GM12878 (cell line): ENCODE data around the gene TOE1. TPM values are rescaled to one million over a fixed set of nuclear protein-coding genes. Genes with fewer than 3 reads are reported as not detected.

Source experiments
- ATAC-seq: fragments of 200-7000 bp; cut with Tn5 transposase; 3 replicates; pipeline ENCODE4 v1.9.1; 2020; ENCODE audit warnings: mild to moderate bottlenecking, moderate library complexity
- BruUV-seq: library from RNA; stranded (reverse); fragments of 400-500 nt; replicated peaks from 2 replicates; lab custom pipeline; 2021; lab: Mats Ljungman, UMichigan
- CTCF ChIA-PET: fragments of 300-600 bp; sonication (Branson Sonifier 250); formaldehyde crosslinking; extraction: SDS; loops from one replicate; lab custom pipeline; 2021; ENCODE audit warnings: inconsistent platforms; lab: Yijun Ruan, JAX
- POLR2A ChIA-PET: fragments of 350-600 bp; formaldehyde crosslinking; extraction: SDS; loops from one replicate; lab custom pipeline; 2021; ENCODE audit warnings: inconsistent platforms; lab: Charles Lee
- RAD21 ChIA-PET: fragments of 300-600 bp; sonication (Branson Sonifier 250); formaldehyde crosslinking; loops from one replicate; lab custom pipeline; 2023; ENCODE audit warnings: antibody characterized with exemption; ENCODE audit not compliant: unreplicated experiment; lab: Charles Lee
- SMC1A ChIA-PET: fragments of 300-600 bp; sonication (Branson Sonifier 250); formaldehyde crosslinking; loops from one replicate; lab custom pipeline; 2023; ENCODE audit not compliant: unreplicated experiment, uncharacterized antibody; lab: Charles Lee
- DNase-seq: peaks from one replicate; pipeline ENCODE4 v3.0.0-alpha.2; 2011; ENCODE audit warnings: low read depth, low spot score
- FAIRE-seq: peaks from 3 replicates; lab custom pipeline; 2011; peaks lifted over from hg19 to GRCh38; lab: Jason Lieb, UNC
- H2AFZ ChIP-seq: 2 replicates; pipeline ENCODE4 v1.6.0; 2011; ENCODE audit warnings: low read depth, low read length, control low read depth; ENCODE audit not compliant: control insufficient read depth
- H3K27ac ChIP-seq: 2 replicates; pipeline ENCODE4 v1.5.1; 2011; ENCODE audit warnings: control low read depth; ENCODE audit not compliant: control insufficient read depth, insufficient read depth
- H3K27me3 ChIP-seq, 2 experiments: replicated peaks in 1 of 2; 2 replicates each; pipeline versions ENCODE4 v1.6.0 to v1.6.1; 2011; ENCODE audit warnings: low read length in 1 of 2; ENCODE audit not compliant: control insufficient read depth in 2 of 2, insufficient read depth in 2 of 2
- H3K36me3 ChIP-seq, 2 experiments: 2 replicates each; pipeline ENCODE4 v1.5.1; 2011; ENCODE audit warnings: low read length in 1 of 2; ENCODE audit not compliant: control insufficient read depth in 2 of 2, insufficient read depth in 2 of 2
- H3K4me1 ChIP-seq: 2 replicates; pipeline ENCODE4 v1.6.1; 2011; ENCODE audit warnings: mild to moderate bottlenecking, low read length, moderate library complexity, mixed read lengths; ENCODE audit not compliant: control insufficient read depth, insufficient read depth
- H3K4me2 ChIP-seq: 2 replicates; pipeline ENCODE4 v1.6.0; 2011; ENCODE audit warnings: control low read depth; ENCODE audit not compliant: control insufficient read depth, insufficient read depth
- H3K4me3 ChIP-seq: fragments of 200-600 bp; sonication (generic); 2 replicates; pipeline ENCODE4 v1.5.1; 2016
- H3K79me2 ChIP-seq: 2 replicates; pipeline ENCODE4 v1.6.0; 2011; ENCODE audit warnings: low read length; ENCODE audit not compliant: control insufficient read depth, insufficient read depth
- H3K9ac ChIP-seq: 2 replicates; pipeline ENCODE4 v1.8.0; 2011; ENCODE audit warnings: low read length, control low read depth, mixed read lengths; ENCODE audit not compliant: control insufficient read depth, insufficient read depth
- H3K9me3 ChIP-seq: replicated peaks from 3 replicates; pipeline ENCODE4 v1.5.1; 2011; ENCODE audit warnings: mild to moderate bottlenecking, low read length; ENCODE audit not compliant: control insufficient read depth, insufficient read depth
- H4K20me1 ChIP-seq: 2 replicates; pipeline ENCODE4 v1.6.0; 2011; ENCODE audit not compliant: control insufficient read depth, insufficient read depth
- CEBPZ ChIP-seq: fragments of 150-350 bp; IDR thresholded peaks from 2 replicates; pipeline ENCODE4 v1.6.1; 2016; ENCODE audit warnings: low read depth, low read length
- CHD1 ChIP-seq: IDR thresholded peaks from 2 replicates; pipeline ENCODE4 v1.6.1; 2012; ENCODE audit warnings: low read depth, low read length, improper control_type of control experiment
- CHD4 ChIP-seq: fragments of 200-600 bp; sonication (generic); IDR thresholded peaks from 2 replicates; pipeline ENCODE4 v1.6.1; 2016; ENCODE audit warnings: mild to moderate bottlenecking
- DPF2 ChIP-seq: fragments of 450-650 bp; IDR thresholded peaks from 2 replicates; pipeline ENCODE4 v1.6.1; 2017; ENCODE audit warnings: mild to moderate bottlenecking
- E4F1 ChIP-seq: fragments of 450-650 bp; IDR thresholded peaks from 2 replicates; pipeline ENCODE4 v1.6.1; 2018; ENCODE audit warnings: borderline replicate concordance, mild to moderate bottlenecking; ENCODE audit not compliant: partially characterized antibody
- HDAC6 ChIP-seq: fragments of 200-600 bp; sonication (generic); IDR thresholded peaks from one replicate; pipeline ENCODE4 v1.8.0; 2017; ENCODE audit warnings: antibody characterized with exemption; ENCODE audit not compliant: unreplicated experiment
- IKZF2 ChIP-seq, 2 experiments: fragments of 450-650 bp; IDR thresholded peaks; 2 replicates each; pipeline ENCODE4 v1.6.1; 2017; ENCODE audit warnings: mild to moderate bottlenecking in 2 of 2, moderate library complexity in 2 of 2
- KDM1A ChIP-seq: fragments of 200-600 bp; sonication (generic); IDR thresholded peaks from 2 replicates; pipeline ENCODE4 v1.6.1; 2016; ENCODE audit warnings: borderline replicate concordance
- MYB ChIP-seq: fragments of 150-350 bp; IDR thresholded peaks from 2 replicates; pipeline ENCODE4 v1.6.1; 2014; ENCODE audit warnings: mild to moderate bottlenecking, low read depth, low read length, borderline replicate concordance
- NFIC ChIP-seq: IDR thresholded peaks from 2 replicates; pipeline ENCODE4 v1.6.1; 2012; ENCODE audit warnings: low read depth, mild to moderate bottlenecking, inconsistent platforms, low read length, moderate library complexity
- PML ChIP-seq: IDR thresholded peaks from 2 replicates; pipeline ENCODE4 v1.6.1; 2012; ENCODE audit warnings: low read length, inconsistent platforms
- ZNF384 ChIP-seq: IDR thresholded peaks from 2 replicates; pipeline ENCODE4 v1.6.1; 2012; ENCODE audit warnings: low read depth, mild to moderate bottlenecking, low read length, improper control_type of control experiment, borderline replicate concordance
- ZNF592 ChIP-seq: fragments of 450-650 bp; IDR thresholded peaks from 2 replicates; pipeline ENCODE4 v1.6.1; 2017; ENCODE audit warnings: mild to moderate bottlenecking, moderate library complexity
- ZNF622 ChIP-seq: fragments of 450-650 bp; IDR thresholded peaks from 2 replicates; pipeline ENCODE4 v1.6.1; 2017; ENCODE audit warnings: mild to moderate bottlenecking, inconsistent platforms
- WGBS: methylation state at CpG from one replicate; pipeline ENCODE4 v1.1.6; 2016; ENCODE audit warnings: low lambda C conversion rate; ENCODE audit not compliant: insufficient replicate concordance, insufficient coverage; ENCODE audit errors: missing lambda C conversion rate; 5-methylcytosine and 5-hydroxymethylcytosine counted together
- in situ Hi-C: fragments of 300-500 bp; cut with MboI; formaldehyde crosslinking; loops from 9 replicates; pipeline ENCODE4 v1.14.3; 2018; ENCODE audit warnings: mixed read lengths
- intact Hi-C: fragments of 100-400 bp; cut with micrococcal nuclease; formaldehyde crosslinking; loops from one replicate; pipeline ENCODE4 v1.14.2; 2022; ENCODE audit not compliant: unreplicated experiment
- polyA plus RNA-seq, 11 experiments: library from polyadenylated mRNA; depleted of rRNA in 4 of 11; unstranded in 6 of 11; stranded (reverse) in 5 of 11; fragments of >200 nt; fragmentation: Nextera tagmentation in 4 of 11; fragmentation: Illumina TruSeq in 1 of 11; extraction: Ambion mirVana in 4 of 11; extraction: Trizol in 1 of 11; gene quantifications; 1 replicate in 1 of 11; 2 replicates in 10 of 11; pipeline versions ENCODE4 v1.2.1 to v1.2.3, GENCODE V29; 2011 to 2016; ENCODE audit warnings: inconsistent platforms in 2 of 11, missing spikeins in 2 of 11, low read depth in 1 of 11
- total RNA-seq, 4 experiments: library from RNA; depleted of rRNA in 3 of 4; stranded (reverse); fragments of >200 nt in 3 of 4; fragmentation: Illumina TruSeq in 1 of 4; extraction: Trizol in 1 of 4; gene quantifications; 2 replicates each; pipeline versions ENCODE4 v1.2.1 to v1.2.3, GENCODE V29; 2013 to 2021

The TOE1 gene
- total and polyA plus RNA-seq, 10 of the 15 experiments (the other 5 are each of a cell fraction or from before 2014, with no cell fraction given): 22.7 to 38.0 (median 33.3) TPM

GRCh38 chr1:45335855-45336324, 4.1 kb upstream of the TOE1 start:
- in situ Hi-C loops: no loop called here
- Histone ChIP-seq H3K4me2 (no peak overlapping the region), H3K36me3 (peaks cover 0 to 8% of the 10 kb centered on the region in 2 experiments; a peak in 2 of 4 replicates), H3K9me3 (no peaks in the 10 kb centered on the region), H3K4me1 (peaks cover under 1% of the 10 kb centered on the region; the same call in 1 of the 2 replicates), H3K27me3 (no peaks in the 10 kb centered on the region), H3K9ac (no peak overlapping the region), H2AFZ (no peak overlapping the region), H3K27ac (no peak overlapping the region), H3K79me2 (peaks cover 22% of the 10 kb centered on the region), H3K4me3 (no peak overlapping the region), H4K20me1 (no peaks in the 10 kb centered on the region)
- WGBS: 93% methylated on average over 4 of the region's 4 CpGs
- no peak for DNase-seq
- intact Hi-C loops: no loop called here
- no TSS peak for BruUV-seq
- RAD21 ChIA-PET: no interaction called here
- SMC1A ChIA-PET: interaction anchor here (6.4 kb wide), 1 partner anchor 29 kb away, joined by 73 read pairs; no protein-coding TSS in a partner anchor
- ATAC-seq: no peak
- CTCF ChIA-PET: no interaction called here
- FAIRE-seq: no peak
- POLR2A ChIA-PET: interaction anchor here (1.8 to 5.4 kb wide), 2 partner anchors 9 to 12 kb away, joined by 5 to 45 read pairs; partner anchors contain the start of gene HPDL
- no peak for TF ChIP-seq DPF2
- TF ChIP-seq E4F1: no peak
- TF ChIP-seq CHD1: no peak
- TF ChIP-seq PML: no peak
- no peak for TF ChIP-seq ZNF622
- no peak for TF ChIP-seq MYB
- no peak for TF ChIP-seq CEBPZ
- no peak for TF ChIP-seq HDAC6
- no peak for TF ChIP-seq CHD4
- TF ChIP-seq KDM1A: no peak
- TF ChIP-seq ZNF384: no peak
- TF ChIP-seq IKZF2 (IDR thresholded peaks at IDR 0.05): no peak
- TF ChIP-seq NFIC: no peak
- TF ChIP-seq ZNF592: no peak
